Sigmoid colon (tissue), 7 donors: ENCODE measurements around the gene TP53TG3C. TPM values are rescaled to one million over a fixed set of nuclear protein-coding genes. Genes with fewer than 3 reads are reported as not detected.
"Not testable (repeated sequence)": the region's sequence is repeated elsewhere in the genome, so short reads cannot be mapped to it uniquely, and the experiment has no call there.

ENCODE experiments used
- DNase-seq: peaks from one replicate; pipeline ENCODE4 v3.0.0-alpha.2; 2019
- H3K27ac ChIP-seq, 4 donors: fragments of 200-600 bp; sonication (generic); one replicate each; pipeline ENCODE4 v1.5.1; 2016 to 2019; ENCODE audit warnings: mild to moderate bottlenecking in 1 of 4
- H3K27me3 ChIP-seq, 3 donors: fragments of 200-600 bp; sonication (generic); one replicate each; pipeline ENCODE4 v1.5.1; 2019; ENCODE audit warnings: mild to moderate bottlenecking in 1 of 3
- H3K36me3 ChIP-seq, 4 donors: fragments of 200-600 bp; sonication (generic); one replicate each; pipeline ENCODE4 v1.5.1; 2016 to 2019
- H3K4me1 ChIP-seq, 4 donors: fragments of 200-600 bp; sonication (generic); one replicate each; pipeline ENCODE4 v1.5.1; 2017 to 2019
- H3K4me3 ChIP-seq, 4 donors: fragments of 200-600 bp; sonication (generic); one replicate each; pipeline ENCODE4 v1.5.1; 2017 to 2019; ENCODE audit warnings: mild to moderate bottlenecking in 2 of 4, moderate library complexity in 1 of 4
- H3K9me3 ChIP-seq, 4 donors: fragments of 200-600 bp in 3 of 4; sonication (generic) in 3 of 4; one replicate each; pipeline versions ENCODE4 v1.5.1 to v1.6.1; 2013 to 2019
- WGBS, 2 donors: extraction: QIAGEN DNeasy Blood & Tissue Kit; methylation state at CpG; one replicate each; pipeline ENCODE4 v1.1.7; 2013; 5-methylcytosine and 5-hydroxymethylcytosine counted together
- intact Hi-C: fragments of 100-400 bp; cut with DNase I; formaldehyde crosslinking; loops from one replicate; pipeline ENCODE4 v1.15.1; 2023
- polyA plus RNA-seq, 3 donors: library from polyadenylated mRNA; stranded (reverse); fragments of 200-250 nt; gene quantifications; one replicate each; pipeline ENCODE4 v1.2.3, GENCODE V29; 2013
- small RNA-seq, 3 donors: library from RNA; depleted of rRNA; stranded (forward); fragments of <200 nt; gene quantifications; one replicate each; pipeline ENCODE3, GENCODE V24; 2016
- total RNA-seq, 4 donors: library from RNA; depleted of rRNA; stranded (reverse); fragments of >200 nt; gene quantifications; one replicate each; pipeline ENCODE4 v1.1.0, GENCODE V29; 2016
- donor health status: healthy with polysubstance abuse.
- donor health status: Bipolar disorder and iron deficiency.
- donor health status: healthy.

The TP53TG3C gene, protein sequence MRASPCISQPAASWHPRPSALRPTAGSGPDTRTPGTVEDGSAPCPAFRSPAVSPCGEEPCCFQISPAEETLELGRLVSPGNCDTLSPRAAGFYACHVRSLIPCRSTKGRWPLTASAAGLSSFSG
- total RNA-seq (not detected), polyA plus RNA-seq (not detected)

DNA sequence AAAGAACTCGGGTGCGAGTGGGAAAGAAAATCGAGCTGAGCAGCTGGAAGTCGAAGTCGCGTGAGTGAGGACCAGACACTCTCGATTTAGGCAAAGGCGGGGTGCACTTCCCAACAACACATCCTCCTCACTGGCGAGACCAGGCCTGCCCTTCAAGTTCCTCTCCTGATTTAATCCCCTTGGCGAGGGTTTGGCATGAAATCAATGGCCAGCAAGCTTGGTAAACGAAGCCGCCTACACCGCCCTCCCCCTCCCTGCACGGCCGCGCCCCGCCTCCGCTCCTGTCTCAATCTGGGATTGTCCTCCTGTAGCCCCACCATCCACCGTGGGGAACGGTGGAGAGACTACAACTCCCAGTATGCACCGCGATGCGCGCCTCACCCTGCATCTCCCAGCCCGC lies at the start of gene TP53TG3C:
Gene TP53TG3C, plus strand, starts transcription at position 301 of the 400 bp plus-strand sequence. Its CDS starts 68 bp downstream, at position 369.
- H3K9me3 ChIP-seq, H3K36me3 ChIP-seq, H3K27ac ChIP-seq, H3K4me3 ChIP-seq, DNase-seq, intact Hi-C loops, H3K27me3 ChIP-seq, H3K4me1 ChIP-seq: not testable (repeated sequence)
- WGBS, 2 donors: no CpG with 5 or more reads among the region's 25 CpGs

Small RNAs within 50 kb of the gene (small RNA-seq; reads per million reads assigned to genes)
- gene AC138869.1: 0 reads per million in 3 donors

Other genes starting within 250 kb of the TP53TG3C start
- gene TP53TG3E, start 110.1 kb downstream of the TP53TG3C start, total RNA-seq: not detected
- not detected for gene TP53TG3E, start 110.1 kb downstream of the TP53TG3C start, polyA plus RNA-seq
- gene TP53TG3B, start 166.6 kb downstream of the TP53TG3C start, total RNA-seq: not detected
- gene TP53TG3B, start 166.6 kb downstream of the TP53TG3C start, polyA plus RNA-seq: not detected